Adrenal gland (tissue), 12 donors: ENCODE measurements around the gene NIPA2. TPM values are rescaled to one million over a fixed set of nuclear protein-coding genes. Genes with fewer than 3 reads are reported as not detected.
"Not testable (repeated sequence)": the region's sequence is repeated elsewhere in the genome, so short reads cannot be mapped to it uniquely, and the experiment has no call there.

Experiments used
- DNase-seq, 7 donors: peaks; one replicate each; pipeline ENCODE4 v3.0.0-alpha.2; 2019 to 2020
- H3K27ac ChIP-seq, 5 donors: fragments of 200-600 bp; sonication (generic) in 4 of 5; 1 replicate in 3 of 5; 2 replicates in 2 of 5; pipeline versions ENCODE4 v1.5.1 to v1.8.0; 2016 to 2020; ENCODE audit warnings: mild to moderate bottlenecking in 1 of 5
- H3K27me3 ChIP-seq: fragments of 200-600 bp; 2 replicates; pipeline ENCODE4 v1.8.0; 2021
- H3K36me3 ChIP-seq, 2 donors: fragments of 200-600 bp; replicated peaks in 1 of 2; 1 replicate in 1 of 2; 2 replicates in 1 of 2; pipeline versions ENCODE4 v1.5.1 to v1.8.0; 2018 to 2022
- H3K4me1 ChIP-seq, 2 donors: fragments of 200-600 bp; replicated peaks in 1 of 2; 1 replicate in 1 of 2; 2 replicates in 1 of 2; pipeline versions ENCODE4 v1.5.1 to v1.8.0; 2018 to 2021
- H3K4me3 ChIP-seq, 4 donors: fragments of 200-600 bp; sonication (generic) in 3 of 4; one replicate each; pipeline ENCODE4 v1.5.1; 2016 to 2018
- H3K9me3 ChIP-seq, 3 donors: fragments of 200-600 bp; sonication (generic) in 1 of 3; replicated peaks in 1 of 3; 1 replicate in 2 of 3; 2 replicates in 1 of 3; pipeline versions ENCODE4 v1.5.1 to v1.8.0; 2016 to 2021
- POLR2A ChIP-seq, 2 donors: fragments of 450-650 bp; IDR thresholded peaks; one replicate each; pipeline ENCODE4 v1.6.1; 2017; ENCODE audit warnings: antibody characterized with exemption in 2 of 2, mild to moderate bottlenecking in 2 of 2, moderate library complexity in 1 of 2
- WGBS, 4 donors: extraction: QIAGEN DNeasy Blood & Tissue Kit in 2 of 4; methylation state at CpG; one replicate each; pipeline versions ENCODE4 v1.1.5 to v1.1.7; 2013 to 2017; 5-methylcytosine and 5-hydroxymethylcytosine counted together
- intact Hi-C, 2 donors: fragments of 100-400 bp; cut with DNase I; formaldehyde crosslinking; loops; one replicate each; pipeline versions ENCODE4 v1.14.1 to v1.15.0; 2022 to 2023
- polyA plus RNA-seq, 3 donors: library from polyadenylated mRNA; stranded (reverse); fragments of 200-250 nt in 2 of 3; fragments of 350-450 nt in 1 of 3; fragmentation: Illumina TruSeq in 1 of 3; extraction: RNeasy Lipid Tissue Mini Kit (QIAGEN cat#74804) in 1 of 3; gene quantifications; one replicate each; pipeline ENCODE4 v1.2.3, GENCODE V29; 2013 to 2014
- total RNA-seq, 9 donors: library from RNA; depleted of rRNA in 4 of 9; stranded (reverse); fragments of >200 nt in 4 of 9; fragments of 120-200 nt in 1 of 9; fragmentation: NEBNext Ultra II Directional in 1 of 9; extraction: Animal tissue kit (Norgen Biotek cat#: 25700) in 1 of 9; gene quantifications; one replicate each; pipeline versions ENCODE4 v1.1.0 to v1.2.4, GENCODE V29; 2013 to 2023
- TF ChIP-seq, protein P1 (sequence below), 6 experiments: fragments of 450-650 bp in 4 of 6; fragments of 200-600 bp in 2 of 6; sonication (generic) in 1 of 6; IDR thresholded peaks; 1 replicate in 5 of 6; 2 replicates in 1 of 6; pipeline versions ENCODE4 v1.5.1 to v1.8.0; 2016 to 2021; ENCODE audit warnings: antibody characterized with exemption in 6 of 6, mild to moderate bottlenecking in 2 of 6, moderate library complexity in 1 of 6
- donor health status: healthy with polysubstance abuse.
- donor health status: Bipolar disorder and iron deficiency.
- donor health status: DM: yes; HTN: yes; CAD: no.
- donor health status: DM: no; HTN: no; CAD: no.
- donor health status: DM: no; HTN: no; CAD: no.
- donor health status: DM: yes; HTN: yes; CAD: no.

NIPA2 gene
- total and polyA plus RNA-seq, 12 donors = 10.5 to 77.4 (median 60.2) TPM

GRCh38 chr15:22795206-22796063, 43.0 kb upstream of the NIPA2 start:
- no peak for DNase-seq
- intact Hi-C loops = loop anchor here in 1 of 2 donors (10.0 kb wide), 1 partner anchor 79 kb away; no protein-coding TSS in a partner anchor
- Histone ChIP-seq H3K4me1 (no peaks in the 10 kb centered on the region), H3K9me3 (no peaks in the 10 kb centered on the region), H3K27ac (no peak overlapping the region), H3K36me3 (no peaks in the 10 kb centered on the region), H3K4me3 (no peak overlapping the region), H3K27me3 (no peaks in the 10 kb centered on the region)
- TF ChIP-seq, protein P1, sequence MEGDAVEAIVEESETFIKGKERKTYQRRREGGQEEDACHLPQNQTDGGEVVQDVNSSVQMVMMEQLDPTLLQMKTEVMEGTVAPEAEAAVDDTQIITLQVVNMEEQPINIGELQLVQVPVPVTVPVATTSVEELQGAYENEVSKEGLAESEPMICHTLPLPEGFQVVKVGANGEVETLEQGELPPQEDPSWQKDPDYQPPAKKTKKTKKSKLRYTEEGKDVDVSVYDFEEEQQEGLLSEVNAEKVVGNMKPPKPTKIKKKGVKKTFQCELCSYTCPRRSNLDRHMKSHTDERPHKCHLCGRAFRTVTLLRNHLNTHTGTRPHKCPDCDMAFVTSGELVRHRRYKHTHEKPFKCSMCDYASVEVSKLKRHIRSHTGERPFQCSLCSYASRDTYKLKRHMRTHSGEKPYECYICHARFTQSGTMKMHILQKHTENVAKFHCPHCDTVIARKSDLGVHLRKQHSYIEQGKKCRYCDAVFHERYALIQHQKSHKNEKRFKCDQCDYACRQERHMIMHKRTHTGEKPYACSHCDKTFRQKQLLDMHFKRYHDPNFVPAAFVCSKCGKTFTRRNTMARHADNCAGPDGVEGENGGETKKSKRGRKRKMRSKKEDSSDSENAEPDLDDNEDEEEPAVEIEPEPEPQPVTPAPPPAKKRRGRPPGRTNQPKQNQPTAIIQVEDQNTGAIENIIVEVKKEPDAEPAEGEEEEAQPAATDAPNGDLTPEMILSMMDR (IDR thresholded peaks at IDR 0.05) = no peak
- TF ChIP-seq POLR2A (IDR thresholded peaks at IDR 0.05) = no peak
- 94 to 96% (median 95%) methylated on average over 17 to 20 of the region's 20 CpGs for WGBS, 4 donors

DNA sequence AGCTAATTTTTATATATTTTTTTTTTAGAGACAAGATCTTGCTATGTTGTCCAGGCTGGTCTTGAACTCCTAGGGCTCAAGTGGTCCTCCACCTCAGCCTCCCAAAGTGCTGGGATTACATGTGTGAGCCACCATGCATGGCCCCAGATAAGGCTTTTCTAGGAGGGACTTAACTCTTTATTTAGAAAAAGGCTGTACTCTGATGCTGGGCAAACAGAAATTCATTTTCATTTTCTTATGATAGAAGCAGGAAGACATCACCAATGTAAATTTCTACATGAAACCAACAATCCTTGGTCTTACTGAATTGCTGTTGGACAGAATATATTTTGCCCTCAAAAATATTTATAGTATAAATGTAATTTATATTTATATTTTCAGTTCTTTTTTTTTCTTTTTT, 42.4 kb upstream of the NIPA2 start:
- TF ChIP-seq, protein P1 (IDR thresholded peaks at IDR 0.05) = no peak
- no peak for TF ChIP-seq POLR2A (IDR thresholded peaks at IDR 0.05)
- no peak for DNase-seq
- intact Hi-C loops = loop anchor here in 1 of 2 donors (10.0 kb wide), 1 partner anchor 79 kb away; no protein-coding TSS in a partner anchor

DNA sequence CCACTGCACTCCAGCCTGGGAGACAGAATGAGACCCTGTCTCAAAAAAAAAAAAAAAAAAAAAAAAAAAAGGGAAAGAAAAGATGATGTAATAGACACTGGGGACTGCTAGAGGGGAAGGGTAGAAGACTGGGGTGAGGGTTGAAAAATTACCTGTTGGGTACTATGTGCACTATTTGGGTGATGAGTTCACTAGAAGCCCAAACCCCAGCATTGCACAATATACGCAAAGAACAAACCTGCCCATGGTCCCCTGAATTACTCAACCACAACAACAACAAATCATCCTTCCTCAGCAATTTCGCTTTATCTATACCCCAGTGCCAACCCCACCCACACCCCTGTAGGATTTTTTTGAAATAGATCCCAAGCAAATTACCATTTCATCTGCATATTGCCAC, 38.6 kb upstream of the NIPA2 start:
- DNase-seq = no peak
- Histone ChIP-seq H3K4me1 (no peaks in the 10 kb centered on the region), H3K27ac (no peak overlapping the region), H3K9me3 (no peaks in the 10 kb centered on the region), H3K27me3 (no peaks in the 10 kb centered on the region), H3K36me3 (no peaks in the 10 kb centered on the region), H3K4me3 (no peak overlapping the region)
- WGBS, 4 donors = 79 to 90% (median 85%) methylated on average over 2 of the region's 2 CpGs
- TF ChIP-seq, protein P1 (IDR thresholded peaks at IDR 0.05) = no peak
- no peak for TF ChIP-seq POLR2A (IDR thresholded peaks at IDR 0.05)
- intact Hi-C loops = loop anchor here in 1 of 2 donors (10.0 kb wide), 1 partner anchor 75 kb away; no protein-coding TSS in a partner anchor

More for the DNA sequence above, 42.4 kb upstream of the NIPA2 start:
- no peaks in the 10 kb centered on the region for H3K4me1 ChIP-seq
- no peaks in the 10 kb centered on the region for H3K9me3 ChIP-seq
- H3K4me3 ChIP-seq = no peak overlapping the region
- H3K27ac ChIP-seq = no peak overlapping the region
- H3K27me3 ChIP-seq = no peaks in the 10 kb centered on the region
- no peaks in the 10 kb centered on the region for H3K36me3 ChIP-seq

DNA sequence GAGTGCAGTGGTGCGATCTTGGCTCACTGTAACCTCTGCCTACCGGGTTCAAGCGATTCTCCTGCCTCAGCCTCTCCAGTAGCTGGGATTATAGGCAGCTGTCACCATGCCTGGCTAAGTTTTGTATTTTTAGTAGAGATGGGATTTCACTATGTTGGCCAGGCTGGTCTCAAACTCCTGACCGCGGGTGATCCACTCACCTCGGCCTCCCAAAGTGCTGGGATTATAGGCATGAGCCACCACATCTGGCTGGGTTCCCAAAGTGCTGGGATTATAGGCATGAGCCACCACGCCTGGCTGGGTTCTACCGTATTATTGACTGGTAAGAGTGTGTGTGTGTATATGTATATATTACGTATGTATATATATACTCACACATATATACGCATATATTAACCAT, 35.5 kb upstream of the NIPA2 start:
- peak in 1 of 7 donors; percentile 48 for DNase-seq
- H3K36me3 ChIP-seq, H3K27ac ChIP-seq, H3K4me3 ChIP-seq, H3K4me1 ChIP-seq, intact Hi-C loops, H3K27me3 ChIP-seq, H3K9me3 ChIP-seq: not testable (repeated sequence)
- WGBS, 4 donors = 92 to 99% (median 95%) methylated on average over 7 to 10 of the region's 10 CpGs
